ENCODE results near the gene C11orf21.

Gene C11orf21

DNA sequence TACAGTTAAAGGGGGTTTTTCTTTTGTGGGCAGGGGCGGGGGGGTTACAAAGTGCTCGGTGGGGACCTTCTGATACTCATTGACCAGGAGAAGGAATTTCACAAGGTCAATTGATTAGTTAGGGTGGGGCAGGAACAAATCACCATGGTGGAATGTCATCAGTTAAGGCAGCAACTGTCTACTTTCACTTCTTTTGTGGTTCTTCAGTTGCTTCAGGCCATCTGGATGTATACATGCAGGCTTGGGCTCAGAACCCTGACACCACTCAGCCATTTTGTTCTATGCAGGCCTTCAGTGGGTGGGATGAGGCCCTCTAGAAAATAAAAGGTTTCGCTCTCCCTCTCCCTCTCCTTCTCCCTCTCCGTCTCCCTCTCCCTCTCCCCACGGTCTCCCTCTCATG is 29.7 kb upstream of the C11orf21 start:
- TF ChIP-seq CTCF (IDR thresholded peaks at IDR 0.05; ENCODE audit: insufficient read depth, low read length) (no peak), GABPA (IDR thresholded peaks at IDR 0.05; ENCODE audit: low read depth) (no peak), SPI1 (IDR thresholded peaks at IDR 0.05; ENCODE audit: borderline replicate concordance, low read depth) (no peak), POLR2AphosphoS5 (IDR thresholded peaks at IDR 0.05; ENCODE audit: low read depth) (no peak)
- TF ChIP-seq, protein P1, sequence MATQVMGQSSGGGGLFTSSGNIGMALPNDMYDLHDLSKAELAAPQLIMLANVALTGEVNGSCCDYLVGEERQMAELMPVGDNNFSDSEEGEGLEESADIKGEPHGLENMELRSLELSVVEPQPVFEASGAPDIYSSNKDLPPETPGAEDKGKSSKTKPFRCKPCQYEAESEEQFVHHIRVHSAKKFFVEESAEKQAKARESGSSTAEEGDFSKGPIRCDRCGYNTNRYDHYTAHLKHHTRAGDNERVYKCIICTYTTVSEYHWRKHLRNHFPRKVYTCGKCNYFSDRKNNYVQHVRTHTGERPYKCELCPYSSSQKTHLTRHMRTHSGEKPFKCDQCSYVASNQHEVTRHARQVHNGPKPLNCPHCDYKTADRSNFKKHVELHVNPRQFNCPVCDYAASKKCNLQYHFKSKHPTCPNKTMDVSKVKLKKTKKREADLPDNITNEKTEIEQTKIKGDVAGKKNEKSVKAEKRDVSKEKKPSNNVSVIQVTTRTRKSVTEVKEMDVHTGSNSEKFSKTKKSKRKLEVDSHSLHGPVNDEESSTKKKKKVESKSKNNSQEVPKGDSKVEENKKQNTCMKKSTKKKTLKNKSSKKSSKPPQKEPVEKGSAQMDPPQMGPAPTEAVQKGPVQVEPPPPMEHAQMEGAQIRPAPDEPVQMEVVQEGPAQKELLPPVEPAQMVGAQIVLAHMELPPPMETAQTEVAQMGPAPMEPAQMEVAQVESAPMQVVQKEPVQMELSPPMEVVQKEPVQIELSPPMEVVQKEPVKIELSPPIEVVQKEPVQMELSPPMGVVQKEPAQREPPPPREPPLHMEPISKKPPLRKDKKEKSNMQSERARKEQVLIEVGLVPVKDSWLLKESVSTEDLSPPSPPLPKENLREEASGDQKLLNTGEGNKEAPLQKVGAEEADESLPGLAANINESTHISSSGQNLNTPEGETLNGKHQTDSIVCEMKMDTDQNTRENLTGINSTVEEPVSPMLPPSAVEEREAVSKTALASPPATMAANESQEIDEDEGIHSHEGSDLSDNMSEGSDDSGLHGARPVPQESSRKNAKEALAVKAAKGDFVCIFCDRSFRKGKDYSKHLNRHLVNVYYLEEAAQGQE (IDR thresholded peaks at IDR 0.05; ENCODE audit: insufficient replicate concordance, low read depth), result no peak
- no peak for DNase-seq (ENCODE audit: low read depth in 1 of 2, low spot score in 1 of 2)
- no peak overlapping the region for H3K27ac ChIP-seq (replicated peaks)
- no peak overlapping the region for H3K4me3 ChIP-seq (replicated peaks; ENCODE audit: insufficient read depth, low read length)
- no peaks in the 10 kb centered on the region for H3K27me3 ChIP-seq (ENCODE audit: insufficient read depth, poor library complexity, severe bottlenecking)

DNA sequence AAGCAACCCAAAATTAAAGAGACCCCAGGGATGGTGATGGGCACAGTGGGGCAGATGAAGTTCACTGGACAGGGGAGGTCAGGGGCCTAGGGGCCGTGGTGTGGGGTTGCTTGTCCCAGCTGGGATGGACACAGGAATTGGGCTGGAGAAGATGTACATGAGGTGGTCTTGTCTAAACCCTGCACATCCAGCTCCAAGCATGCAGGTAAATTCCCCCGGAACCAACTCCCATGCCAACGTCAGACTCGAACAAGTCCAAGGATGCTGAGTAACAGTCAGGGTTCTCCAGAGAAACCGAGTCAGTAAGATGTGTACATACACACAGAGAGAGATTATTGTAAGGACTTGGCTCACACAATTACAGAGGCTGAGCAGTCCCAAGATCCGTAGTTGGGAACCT is 29.0 kb upstream of the C11orf21 start:
- no peaks in the 10 kb centered on the region for H3K27me3 ChIP-seq (ENCODE audit: insufficient read depth, poor library complexity, severe bottlenecking)
- no peak for DNase-seq (ENCODE audit: low read depth in 1 of 2, low spot score in 1 of 2)
- TF ChIP-seq, protein P1 (IDR thresholded peaks at IDR 0.05; ENCODE audit: insufficient replicate concordance, low read depth), result no peak
- TF ChIP-seq SPI1 (IDR thresholded peaks at IDR 0.05; ENCODE audit: borderline replicate concordance, low read depth), result no peak
- TF ChIP-seq POLR2AphosphoS5 (IDR thresholded peaks at IDR 0.05; ENCODE audit: low read depth), result no peak
- no peak for TF ChIP-seq GABPA (IDR thresholded peaks at IDR 0.05; ENCODE audit: low read depth)
- no peak for TF ChIP-seq CTCF (IDR thresholded peaks at IDR 0.05; ENCODE audit: insufficient read depth, low read length)

GRCh38 chr11:2329551-2329950 is 27.8 kb upstream of the C11orf21 start:
- TF ChIP-seq CTCF (IDR thresholded peaks at IDR 0.05; ENCODE audit: insufficient read depth, low read length), result no peak
- TF ChIP-seq, protein P1 (IDR thresholded peaks at IDR 0.05; ENCODE audit: insufficient replicate concordance, low read depth), result no peak
- TF ChIP-seq GABPA (IDR thresholded peaks at IDR 0.05; ENCODE audit: low read depth), result no peak
- no peak for TF ChIP-seq SPI1 (IDR thresholded peaks at IDR 0.05; ENCODE audit: borderline replicate concordance, low read depth)
- H3K4me3 ChIP-seq (replicated peaks; ENCODE audit: insufficient read depth, low read length), result no peak overlapping the region
- DNase-seq (ENCODE audit: low read depth in 1 of 2, low spot score in 1 of 2), result no peak
- no peak overlapping the region for H3K27ac ChIP-seq (replicated peaks)
- H3K27me3 ChIP-seq (ENCODE audit: insufficient read depth, poor library complexity, severe bottlenecking), result no peaks in the 10 kb centered on the region

More for the DNA sequence above, 29.0 kb upstream of the C11orf21 start:
- Histone ChIP-seq H3K27ac (replicated peaks) (no peak overlapping the region), H3K4me3 (replicated peaks; ENCODE audit: insufficient read depth, low read length) (no peak overlapping the region)
